CD4-positive, alpha-beta T cell treated with Interleukin-4 for 1 hour (primary cell): Measurements from ENCODE around the gene SYK.
"Not testable (repeated sequence)": the region's sequence is repeated elsewhere in the genome, so short reads cannot be mapped to it uniquely, and the experiment has no call there.

Source experiments
- DNase-seq, 2 donors: peaks; one replicate each; pipeline ENCODE4 v3.0.0-alpha.2; 2020 to 2022

Gene SYK

DNA sequence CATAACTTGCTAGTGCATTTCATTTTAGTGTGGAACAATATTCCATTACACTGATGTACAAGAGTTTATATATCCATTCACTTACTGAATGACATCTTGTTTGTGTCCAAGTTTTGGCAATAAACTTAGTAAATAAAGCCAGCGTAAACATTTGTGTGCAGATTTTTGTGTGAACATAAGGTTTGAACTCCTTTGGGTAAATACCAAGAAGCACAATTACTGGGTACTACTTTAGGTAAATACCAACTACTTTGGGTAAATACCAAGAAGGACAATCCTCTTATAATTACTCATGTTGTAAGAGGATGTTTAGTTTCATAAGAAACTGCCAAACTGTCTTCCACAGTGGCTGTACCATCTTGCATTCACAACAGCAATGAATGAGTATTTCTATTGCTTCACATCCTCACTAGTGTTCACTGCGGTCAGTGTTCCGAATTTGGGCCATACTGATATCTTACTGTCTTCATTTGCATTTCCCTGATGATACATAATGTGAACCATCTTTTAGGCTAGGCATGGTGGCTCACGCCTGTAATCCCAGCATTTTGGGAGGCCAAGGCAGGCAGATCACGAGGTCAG lies 2.3 kb upstream of the SYK start:
- peak in 1 of 2 donors; percentile 30 for DNase-seq

DNA sequence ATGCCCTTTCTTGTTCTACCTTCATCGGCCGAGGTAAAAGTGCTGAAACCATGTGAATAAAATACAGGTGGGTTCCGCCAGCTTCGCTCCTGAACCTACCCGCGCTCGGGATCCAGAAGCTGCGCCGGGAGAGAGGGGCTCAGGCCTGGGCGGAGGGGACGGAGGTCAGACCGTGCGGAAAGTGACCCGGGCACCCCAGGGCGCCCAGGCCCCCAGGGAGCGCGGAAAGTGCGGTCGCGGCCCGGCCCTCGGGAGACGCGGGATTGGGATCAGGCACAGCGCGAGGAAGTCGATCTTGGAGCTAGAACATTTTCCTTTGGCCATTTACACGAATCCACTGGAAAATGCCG lies 329 bp downstream of the SYK start:
- DNase-seq = no peak

DNA sequence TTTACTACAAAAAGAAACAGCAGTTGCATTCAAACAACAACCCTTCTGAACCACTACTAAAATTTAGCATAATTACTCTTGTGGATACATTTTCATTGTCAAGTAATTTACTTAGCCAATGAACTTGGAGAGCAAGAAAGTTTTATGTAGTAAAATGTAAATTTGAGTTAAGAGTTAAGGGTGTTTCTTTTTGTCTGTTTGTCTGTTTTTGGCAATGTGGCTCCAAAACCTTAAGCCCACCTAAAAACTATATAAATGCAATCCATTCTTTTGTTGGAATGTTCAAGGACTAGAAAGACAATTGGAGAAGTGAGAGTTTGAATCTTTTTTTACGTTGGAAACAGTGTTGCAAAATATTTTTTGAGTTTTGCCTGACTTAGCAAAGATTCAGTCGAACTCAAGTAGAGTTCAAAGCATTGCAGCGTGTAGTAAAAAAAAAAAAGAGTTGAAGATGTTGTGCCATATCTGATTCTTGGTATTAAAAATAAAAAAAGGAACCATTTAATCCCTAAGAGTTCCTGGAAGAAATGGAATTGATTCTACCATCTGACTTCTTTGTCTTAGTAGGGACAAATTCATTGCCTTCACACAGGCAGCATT lies 867 bp downstream of the SYK start:
- DNase-seq = no peak

DNA sequence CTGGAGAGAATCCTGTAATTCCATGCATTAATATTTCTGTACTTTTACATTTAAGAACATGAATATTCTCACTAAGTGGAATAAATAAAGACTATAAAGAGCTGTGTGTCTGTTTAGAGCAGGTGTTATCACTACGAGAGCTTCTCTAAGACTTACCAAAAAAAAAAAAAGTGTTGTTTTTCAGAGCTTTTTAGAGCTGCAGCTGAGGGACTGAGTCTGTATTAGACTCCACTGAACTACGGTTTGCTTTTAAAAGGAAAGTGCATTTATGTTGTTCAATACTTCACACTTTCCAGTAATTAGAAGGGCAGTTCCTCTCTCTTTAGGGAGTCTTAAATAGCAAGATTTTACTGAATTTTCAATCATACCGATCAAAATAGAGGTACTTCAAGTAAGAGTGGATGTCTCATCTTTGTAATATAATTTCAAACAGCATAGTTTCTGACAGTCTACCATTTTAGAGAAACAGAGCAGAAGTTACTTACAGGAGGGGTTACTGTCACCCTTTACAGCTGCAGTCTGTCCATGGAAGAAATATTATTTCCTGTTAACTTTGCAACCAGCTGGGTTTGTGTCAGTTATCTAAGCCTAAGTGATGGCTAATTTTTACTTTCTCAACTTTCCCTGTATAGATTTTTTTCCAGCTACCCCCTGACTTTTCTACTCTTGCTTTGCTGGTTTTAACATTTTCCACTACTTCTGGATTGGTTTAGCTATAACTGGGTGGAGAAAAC lies 2.4 kb downstream of the SYK start:
- no peak for DNase-seq

DNA sequence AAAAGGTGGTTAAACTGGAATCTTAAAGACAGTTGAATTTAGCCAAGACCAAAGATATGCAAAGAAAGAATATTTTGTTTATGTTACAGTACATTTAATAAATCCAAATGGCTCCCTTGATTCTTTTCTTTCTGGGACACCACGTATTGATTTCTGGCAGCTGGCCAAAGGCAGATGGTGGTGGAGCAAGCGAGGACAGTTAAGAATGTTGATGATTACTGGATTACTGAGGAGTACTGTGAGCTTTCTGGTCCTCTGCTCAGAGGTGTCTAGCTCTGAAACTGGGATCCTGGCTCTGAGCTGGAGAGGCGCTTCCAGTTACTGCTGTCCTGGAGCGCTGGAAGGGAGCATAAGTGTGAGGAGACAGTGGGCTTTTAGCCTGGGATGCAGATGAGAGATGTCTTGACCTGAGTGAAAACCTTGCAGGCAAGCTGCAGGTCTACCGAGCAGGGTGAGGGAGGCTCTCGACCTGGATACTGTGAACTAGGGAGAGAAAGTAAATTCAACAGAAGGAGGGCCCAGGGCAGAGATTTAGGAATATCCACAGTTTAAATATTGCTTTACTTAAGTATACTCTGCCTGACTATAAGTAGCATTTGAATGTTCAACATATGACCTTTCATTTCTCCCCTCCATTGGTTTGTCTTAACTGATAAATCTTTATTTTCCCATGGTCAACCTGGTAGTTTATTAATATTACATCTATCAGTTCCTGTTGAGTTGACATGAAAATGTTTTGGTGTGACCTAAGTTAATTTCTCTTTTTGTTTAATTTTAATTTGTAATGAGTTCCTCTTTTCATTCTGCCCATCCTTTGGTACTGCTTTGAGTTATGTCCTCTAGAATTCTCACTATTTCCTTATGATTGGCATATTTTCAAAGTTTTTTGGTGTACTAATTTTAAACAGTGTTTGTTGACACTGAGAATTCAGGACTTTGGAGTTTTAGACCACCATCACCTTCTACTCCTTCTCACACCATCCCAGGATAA lies 3.7 kb downstream of the SYK start:
- no peak for DNase-seq

DNA sequence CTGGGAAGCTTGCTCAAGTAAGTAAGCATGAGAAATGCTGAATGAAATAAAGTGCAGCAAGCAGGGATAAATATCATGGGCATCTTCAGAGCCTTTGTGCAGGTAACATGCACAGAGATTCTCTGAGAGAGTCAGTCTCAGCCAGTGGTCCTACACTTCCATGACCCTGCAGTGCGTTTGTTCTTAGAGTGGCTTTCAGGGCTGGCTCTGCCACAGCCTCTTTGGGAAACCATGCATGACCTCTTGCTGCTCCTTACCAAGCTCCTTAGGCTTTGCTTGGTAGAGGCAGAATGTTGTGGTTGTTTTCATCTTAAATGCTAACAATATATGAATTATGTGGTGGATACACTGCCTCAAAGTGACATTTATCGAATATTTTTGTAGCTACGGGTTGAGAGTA lies 5.4 kb downstream of the SYK start:
- DNase-seq = no peak

DNA sequence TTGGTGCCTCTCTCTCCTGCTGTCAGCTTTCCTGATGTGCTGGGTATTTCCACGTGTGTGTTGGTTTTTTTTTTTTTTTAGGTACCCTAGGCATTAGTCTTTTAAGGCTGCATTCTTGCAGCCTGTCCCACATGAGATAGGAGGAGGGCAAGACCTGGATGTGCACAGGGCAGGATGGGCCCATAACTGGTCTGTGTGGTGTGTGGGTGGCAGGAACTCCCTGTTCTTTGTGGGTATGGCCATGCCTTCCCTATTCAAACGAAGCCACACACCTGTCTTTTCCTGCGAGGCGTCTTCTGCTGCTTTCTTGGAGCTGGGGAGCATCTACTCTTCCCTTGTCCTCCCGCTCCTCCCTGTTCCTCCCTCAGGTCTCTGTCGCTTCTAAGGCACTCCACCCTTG lies 6.8 kb downstream of the SYK start:
- no peak for DNase-seq

DNA sequence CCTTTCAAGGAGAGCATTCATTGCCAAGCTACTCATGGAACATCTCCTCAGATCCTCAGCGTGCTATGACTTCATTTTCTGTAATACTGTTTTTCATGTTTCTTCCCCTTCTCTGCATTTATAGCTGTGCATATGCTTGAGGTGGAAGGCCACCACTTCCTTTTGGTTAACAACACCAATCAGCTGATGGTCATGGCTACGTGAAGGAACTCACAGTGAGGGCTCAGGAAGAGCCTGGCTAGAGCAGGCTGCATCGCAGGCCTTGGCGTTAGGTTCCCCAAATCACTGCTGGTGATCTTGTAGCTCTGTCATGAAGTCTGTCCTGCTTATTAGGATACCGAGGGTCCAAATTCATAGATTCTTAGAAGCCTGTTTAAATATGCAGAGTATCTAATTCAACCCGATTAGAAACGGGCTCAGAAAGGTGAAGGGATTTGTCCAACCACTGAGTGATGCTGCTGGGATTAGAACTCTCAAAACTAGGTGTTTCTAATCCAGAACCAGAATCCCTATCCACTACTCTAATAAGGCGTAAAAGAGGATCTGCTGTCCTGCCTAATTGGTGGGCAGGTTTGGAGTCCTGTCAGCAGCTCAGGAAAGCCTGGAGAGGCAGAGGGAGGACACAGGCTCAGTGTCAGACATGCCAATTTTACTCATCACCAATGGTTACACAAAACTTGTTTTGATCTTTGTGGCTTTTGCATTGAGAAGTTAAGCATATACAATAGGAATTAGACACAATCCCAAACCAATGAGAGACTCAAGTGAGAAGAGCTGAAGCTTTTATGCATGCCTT lies 7.5 kb downstream of the SYK start:
- DNase-seq = peak in 1 of 2 donors; percentile 49

DNA sequence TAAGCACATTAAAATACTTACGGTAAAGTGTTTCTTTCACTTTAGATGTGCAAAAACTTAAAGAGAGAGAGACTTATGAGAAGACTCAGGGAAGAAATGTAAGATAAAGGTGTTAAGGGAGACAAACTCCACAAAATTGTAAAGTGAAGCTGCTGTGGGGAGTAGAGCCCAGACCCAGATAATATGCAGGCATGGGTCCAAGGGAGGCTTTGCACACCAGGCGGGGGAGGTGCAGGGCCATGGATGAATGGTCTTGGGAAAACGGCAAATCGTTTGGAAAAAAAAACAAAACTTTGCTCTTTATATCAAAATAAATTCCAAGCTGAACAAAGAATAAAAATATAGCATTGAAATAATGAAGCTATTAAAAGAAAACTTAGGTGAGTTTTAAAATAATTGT lies 9.1 kb downstream of the SYK start:
- no peak for DNase-seq

DNA sequence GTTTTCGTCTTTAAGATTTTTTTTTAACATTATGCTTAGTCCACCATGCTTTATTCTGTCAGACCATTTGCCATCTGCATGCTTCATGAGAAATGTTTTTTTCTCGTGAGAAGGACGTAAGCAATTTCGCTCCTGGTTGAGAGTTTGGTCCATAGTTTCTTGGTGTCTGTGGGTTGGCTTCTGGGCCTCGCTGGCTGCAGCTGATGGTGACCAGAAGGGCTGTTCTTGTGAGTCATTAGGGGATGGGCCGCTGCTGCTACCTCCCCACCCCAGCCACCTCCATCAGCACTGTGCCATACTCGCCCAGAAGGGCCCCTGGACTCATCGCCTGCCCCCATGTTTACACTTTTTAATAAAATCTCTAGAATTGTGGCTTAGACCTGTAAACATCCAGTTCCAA lies 11.4 kb downstream of the SYK start:
- no peak for DNase-seq

DNA sequence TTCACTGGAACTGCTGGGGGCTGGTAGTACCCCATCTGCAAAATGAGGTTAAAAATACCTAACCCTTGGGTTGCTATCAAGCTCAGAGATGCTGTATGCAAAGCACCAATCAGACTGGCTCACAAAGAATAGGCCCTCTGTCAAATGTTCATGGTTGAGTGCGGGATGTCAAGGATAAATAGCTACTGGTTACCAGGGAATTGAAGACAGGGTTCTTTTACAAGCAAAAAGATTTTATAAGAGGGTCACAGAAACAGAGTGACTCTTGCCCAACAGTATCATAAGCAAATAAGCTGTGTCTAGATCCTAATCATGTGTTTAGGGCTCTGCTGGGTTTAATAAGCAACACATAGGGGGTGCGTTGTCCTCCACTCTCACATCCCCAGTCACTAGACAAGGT lies 11.9 kb downstream of the SYK start:
- no peak for DNase-seq

DNA sequence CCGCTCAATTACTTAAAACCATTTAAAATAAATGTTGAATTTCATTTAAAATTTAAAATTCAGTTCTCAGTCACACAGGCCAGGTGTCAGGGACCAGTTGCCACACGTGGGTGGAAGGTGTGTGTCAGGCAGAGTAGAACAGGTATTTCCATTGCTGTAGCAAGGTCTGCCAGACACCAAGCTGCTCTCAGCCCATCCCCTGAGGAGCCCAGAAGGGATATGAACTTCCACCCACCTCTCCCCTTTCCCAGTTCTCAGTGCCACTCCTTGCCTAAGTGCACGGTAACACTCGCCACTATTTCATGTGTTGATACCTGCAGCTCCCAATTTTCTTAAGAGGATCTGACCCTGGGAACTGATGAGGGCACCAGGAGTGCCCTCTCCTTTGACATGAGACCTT lies 12.7 kb downstream of the SYK start:
- no peak for DNase-seq

DNA sequence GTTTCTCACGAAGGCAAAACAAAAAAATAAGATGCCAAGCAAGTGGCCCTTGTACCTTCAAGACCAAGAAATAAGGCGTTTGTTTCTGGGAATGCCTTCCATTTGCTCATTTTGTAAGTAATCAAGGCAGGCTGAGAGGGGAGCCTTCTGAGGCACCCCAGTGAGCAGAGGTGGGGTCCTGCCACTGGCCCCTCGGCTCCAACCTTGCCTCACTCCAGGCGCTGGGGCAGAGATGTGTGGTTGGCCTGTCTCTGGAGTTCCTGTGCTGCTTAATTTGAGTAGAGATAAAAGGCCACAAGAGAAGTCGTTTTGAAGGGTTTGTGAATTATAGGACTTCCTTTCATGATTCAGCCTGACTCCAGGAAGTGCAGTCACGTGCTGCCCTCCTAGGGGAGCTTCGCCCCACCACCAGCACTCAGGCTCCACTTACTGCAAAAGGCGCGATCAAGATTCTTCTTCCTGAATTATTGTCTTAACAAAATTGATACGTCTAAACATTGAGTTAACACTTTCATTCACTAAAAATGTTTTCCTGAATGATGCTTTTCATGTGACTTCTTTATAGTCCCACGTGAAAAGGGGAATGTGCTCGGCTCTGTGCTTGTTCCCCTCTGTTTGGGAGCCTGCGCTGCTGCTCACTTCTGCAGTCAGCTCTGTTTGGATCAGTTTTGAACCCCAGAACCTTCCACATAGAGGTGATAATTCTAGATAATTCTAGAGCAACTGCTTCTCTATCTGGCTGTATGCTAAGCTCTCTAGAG lies 13.7 kb downstream of the SYK start:
- peak in 1 of 2 donors; percentile 44 for DNase-seq

DNA sequence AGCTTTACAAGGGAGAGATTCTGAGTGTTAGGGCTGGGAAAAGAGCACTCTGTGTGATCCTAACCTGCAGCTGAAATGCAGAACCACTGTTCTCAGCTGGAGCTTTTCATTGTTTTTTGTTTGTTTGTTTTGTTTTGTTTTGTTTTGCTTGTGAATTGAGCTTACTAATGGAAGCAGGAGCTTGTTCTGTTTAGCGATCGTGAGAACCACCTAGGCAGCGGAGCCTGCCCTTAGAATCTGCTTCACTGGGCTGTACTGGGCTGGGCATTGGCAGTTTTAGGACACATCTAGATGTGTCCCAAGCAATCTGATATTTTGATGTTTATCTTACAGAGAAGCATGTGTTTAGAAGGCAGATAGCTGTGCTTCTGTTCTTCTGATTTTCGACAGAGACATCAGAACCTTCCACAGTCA lies 14.3 kb downstream of the SYK start:
- no peak for DNase-seq

DNA sequence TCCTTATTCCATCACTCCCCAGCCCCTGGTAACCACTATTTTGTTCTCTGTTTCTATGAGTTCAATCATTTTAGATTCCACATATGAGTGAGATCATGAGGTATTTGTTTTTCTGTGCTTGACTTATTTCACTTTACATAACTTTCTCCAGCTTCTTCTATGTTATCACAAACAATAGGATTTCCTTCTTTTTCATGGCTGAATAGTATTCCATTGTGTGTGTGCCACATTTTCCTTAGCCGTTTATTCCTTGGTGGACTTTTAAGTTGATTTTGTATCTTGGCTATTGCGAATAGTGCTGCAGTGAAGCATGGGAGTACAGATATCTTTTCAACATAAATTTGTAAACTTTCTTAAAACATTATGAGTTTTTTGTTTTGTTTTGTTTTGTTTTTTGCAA lies 15.1 kb downstream of the SYK start:
- DNase-seq = no peak

DNA sequence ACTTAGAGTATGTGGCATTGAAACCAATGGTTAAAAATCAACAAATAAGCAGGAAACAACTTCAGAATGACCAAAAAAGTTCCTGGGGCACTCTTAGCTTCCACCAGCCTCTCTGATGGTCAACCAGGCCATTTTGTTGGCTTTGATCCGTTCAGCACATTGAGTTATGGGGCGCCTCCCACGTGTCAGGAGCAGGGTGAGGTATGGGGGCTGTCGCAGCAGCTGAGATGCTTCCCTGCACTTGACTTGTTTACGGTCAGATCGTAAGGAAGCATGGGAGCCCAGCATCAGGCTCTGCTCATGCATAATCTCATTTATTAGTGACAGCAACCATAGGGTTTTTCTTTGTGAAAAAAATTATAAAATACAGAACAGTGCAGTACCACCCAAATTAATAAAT lies 16.7 kb downstream of the SYK start:
- DNase-seq = no peak

DNA sequence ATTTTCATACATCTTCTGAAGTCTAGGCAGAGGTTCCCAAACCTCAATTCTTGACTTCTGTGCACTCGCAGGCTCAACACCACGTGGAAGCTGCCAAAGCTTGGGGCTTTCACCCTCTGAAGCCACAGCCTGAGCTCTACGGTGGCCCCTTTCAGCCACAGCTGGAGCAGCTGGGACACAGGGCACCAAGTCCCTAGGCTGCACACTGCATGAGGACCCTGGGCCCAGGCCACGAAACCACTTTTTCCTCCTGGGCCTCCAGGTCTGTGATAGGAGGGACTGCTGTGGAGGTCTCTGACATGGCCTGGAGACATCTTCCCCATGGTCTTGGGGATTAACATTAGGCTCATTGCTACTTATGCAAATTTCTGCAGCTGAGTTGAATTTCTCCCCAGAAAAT lies 18.8 kb downstream of the SYK start:
- DNase-seq = not testable (repeated sequence)

DNA sequence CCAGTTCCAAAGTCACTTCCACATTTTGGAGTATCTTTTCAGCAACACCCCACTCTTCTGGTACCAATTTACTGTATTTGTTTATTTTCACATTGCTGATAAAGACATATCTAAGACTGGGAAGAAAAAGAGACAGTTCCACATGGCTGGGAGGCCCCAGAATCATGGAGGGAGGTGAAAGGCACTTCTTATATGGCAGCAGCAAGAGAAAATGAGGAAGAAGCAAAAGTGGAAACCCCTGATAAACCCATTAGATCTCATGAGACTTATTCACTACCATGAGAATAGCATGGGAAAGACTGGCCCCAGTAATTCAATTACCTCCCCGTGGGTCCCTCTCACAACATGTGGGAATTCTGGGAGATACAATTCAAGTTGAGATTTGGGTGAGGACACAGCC lies 19.6 kb downstream of the SYK start:
- not testable (repeated sequence) for DNase-seq

DNA sequence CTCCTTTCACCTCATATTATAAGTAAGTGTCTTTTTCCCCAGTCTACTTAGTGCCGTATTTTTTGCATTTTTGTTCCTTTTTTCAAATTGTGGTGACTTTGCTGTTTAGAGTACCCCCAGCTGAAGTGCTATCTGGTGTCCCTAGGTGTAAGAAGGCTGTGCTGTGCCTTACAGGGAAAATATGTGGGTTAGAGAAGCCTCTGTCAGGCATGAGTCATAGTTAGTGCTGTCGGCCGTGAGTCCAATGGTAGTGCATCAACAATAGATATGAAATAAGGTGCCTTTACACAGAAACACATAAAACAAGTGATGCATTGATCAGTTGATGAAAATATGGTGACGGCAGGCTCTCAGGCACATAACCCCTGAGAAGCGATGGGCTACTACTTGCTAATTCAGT lies 20.1 kb downstream of the SYK start:
- no peak for DNase-seq

DNA sequence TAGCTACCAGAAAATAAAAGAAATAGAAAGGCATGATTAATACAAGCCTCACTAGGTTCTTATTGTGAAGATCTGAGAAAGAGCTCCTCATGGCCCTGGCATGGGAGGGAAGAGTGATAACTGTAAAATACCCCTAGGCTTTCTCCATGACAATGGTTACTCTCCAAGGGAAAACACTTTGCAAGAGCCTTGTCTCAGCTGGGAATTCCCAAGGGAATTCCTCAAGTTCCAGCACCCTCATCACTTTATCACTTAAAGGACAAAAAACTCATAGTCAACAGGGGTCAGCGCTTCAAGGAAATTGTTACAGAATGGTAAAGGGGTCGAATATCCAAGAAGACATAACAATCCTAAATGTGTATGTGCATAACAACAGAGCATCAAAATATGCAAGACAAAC lies 21.2 kb downstream of the SYK start:
- no peak for DNase-seq

DNA sequence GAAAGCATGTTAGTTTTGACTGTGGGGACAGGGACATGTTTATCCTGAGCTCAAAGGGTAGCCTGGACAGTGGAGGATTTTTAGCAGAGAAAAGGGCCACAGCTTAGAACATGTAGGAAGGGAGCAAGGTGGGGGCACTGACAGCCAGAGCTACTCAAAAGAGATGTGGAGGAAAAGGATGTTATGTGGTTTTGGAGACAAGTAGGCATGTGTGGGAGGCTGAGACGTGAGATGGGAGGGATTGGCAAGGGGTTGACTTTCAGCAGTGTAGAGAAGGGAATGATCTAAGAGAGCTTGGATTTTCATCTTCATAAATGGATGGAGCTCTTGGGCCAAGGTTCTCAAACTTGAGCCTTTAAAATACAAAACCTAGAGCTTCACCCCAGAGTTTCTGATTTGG lies 24.0 kb downstream of the SYK start:
- DNase-seq = no peak
